DND-41 (cell line): Measurements from ENCODE around the gene MCCC2.

Experiments used
- ATAC-seq: fragments of 200-7000 bp; cut with Tn5 transposase; 3 replicates; pipeline ENCODE4 v1.9.1; 2021; ENCODE audit warnings: low read depth; ENCODE audit not compliant: insufficient read depth
- DNase-seq: peaks from one replicate; pipeline ENCODE4 v3.0.0-alpha.2; 2020
- H2AFZ ChIP-seq: 2 replicates; pipeline ENCODE4 v1.6.0; 2012; ENCODE audit warnings: low read depth, low read length
- H3K27ac ChIP-seq: 2 replicates; pipeline ENCODE4 v1.5.1; 2012; ENCODE audit warnings: low read length, inconsistent platforms
- H3K27me3 ChIP-seq: fragments of 200-600 bp; sonication (generic); 2 replicates; pipeline ENCODE4 v1.6.0; 2012; ENCODE audit warnings: low read length, mild to moderate bottlenecking, inconsistent platforms; ENCODE audit not compliant: insufficient read depth, poor library complexity
- H3K36me3 ChIP-seq: 2 replicates; pipeline ENCODE4 v1.5.1; 2012; ENCODE audit warnings: low read length, inconsistent platforms; ENCODE audit not compliant: insufficient read depth
- H3K4me1 ChIP-seq: 2 replicates; pipeline ENCODE4 v1.5.1; 2012; ENCODE audit warnings: mild to moderate bottlenecking, low read length; ENCODE audit not compliant: insufficient read depth
- H3K4me2 ChIP-seq: 2 replicates; pipeline ENCODE4 v1.6.0; 2012; ENCODE audit warnings: mild to moderate bottlenecking, moderate library complexity, low read length, inconsistent platforms; ENCODE audit not compliant: insufficient read depth
- H3K4me3 ChIP-seq, 2 experiments: fragments of 200-600 bp in 1 of 2; shearing (Covaris generic) in 1 of 2; 2 replicates each; pipeline ENCODE4 v1.5.1; 2012 to 2016; ENCODE audit warnings: inconsistent platforms in 2 of 2, low read length in 2 of 2, mild to moderate bottlenecking in 2 of 2, low read depth in 1 of 2, moderate library complexity in 1 of 2
- H3K79me2 ChIP-seq: 2 replicates; pipeline ENCODE4 v1.6.0; 2012; ENCODE audit warnings: low read length, inconsistent platforms; ENCODE audit not compliant: insufficient read depth
- H3K9ac ChIP-seq: 2 replicates; pipeline ENCODE4 v1.6.0; 2012; ENCODE audit warnings: low read depth, mild to moderate bottlenecking, inconsistent platforms, low read length, moderate library complexity
- H3K9me3 ChIP-seq: 2 replicates; pipeline ENCODE4 v1.5.1; 2012; ENCODE audit warnings: low read length, moderate library complexity, mild to moderate bottlenecking, inconsistent platforms; ENCODE audit not compliant: insufficient read depth, severe bottlenecking
- H4K20me1 ChIP-seq: 2 replicates; pipeline ENCODE4 v1.6.0; 2012; ENCODE audit warnings: low read length; ENCODE audit not compliant: insufficient read depth
- EZH2 ChIP-seq: IDR thresholded peaks from 3 replicates; pipeline ENCODE4 v1.6.1; 2012; ENCODE audit warnings: borderline replicate concordance, low read depth, mild to moderate bottlenecking, moderate library complexity, low read length, inconsistent platforms; ENCODE audit not compliant: severe bottlenecking
- TF ChIP-seq, protein P1 (sequence below): IDR thresholded peaks from 2 replicates; pipeline ENCODE4 v1.5.1; 2012; ENCODE audit warnings: borderline replicate concordance, low read length, moderate library complexity, mild to moderate bottlenecking; ENCODE audit not compliant: poor library complexity, severe bottlenecking; ENCODE audit errors: extremely low read depth

The MCCC2 gene

DNA sequence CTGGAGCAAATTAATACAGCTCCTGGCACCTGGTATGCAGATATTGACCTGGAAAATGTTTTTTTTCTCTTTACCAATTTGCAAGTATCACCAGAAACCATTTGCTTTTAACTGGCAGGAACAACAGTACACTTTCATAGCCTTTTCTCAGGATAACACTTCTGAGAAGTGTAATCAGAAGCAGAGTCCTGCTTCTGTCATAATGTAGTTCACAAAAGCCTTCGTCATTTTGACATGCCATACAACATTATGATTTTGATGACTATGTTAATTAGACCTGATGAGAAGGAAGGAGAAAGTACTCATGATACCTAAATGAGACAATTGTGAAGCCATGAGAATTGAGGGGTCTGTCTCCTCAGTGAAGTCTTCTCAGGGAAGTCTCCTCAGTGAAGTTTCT, 90.8 kb downstream of the MCCC2 start:
- Histone ChIP-seq H2AFZ (no peak overlapping the region), H3K27ac (no peak overlapping the region), H3K4me2 (no peak overlapping the region), H3K79me2 (no peaks in the 10 kb centered on the region), H3K36me3 (no peaks in the 10 kb centered on the region), H3K9ac (no peak overlapping the region), H3K9me3 (no peaks in the 10 kb centered on the region), H4K20me1 (no peaks in the 10 kb centered on the region), H3K4me3 (no peak overlapping the region), H3K4me1 (no peaks in the 10 kb centered on the region), H3K27me3 (peaks cover 17% of the 10 kb centered on the region)
- TF ChIP-seq EZH2 = no peak
- TF ChIP-seq, protein P1, sequence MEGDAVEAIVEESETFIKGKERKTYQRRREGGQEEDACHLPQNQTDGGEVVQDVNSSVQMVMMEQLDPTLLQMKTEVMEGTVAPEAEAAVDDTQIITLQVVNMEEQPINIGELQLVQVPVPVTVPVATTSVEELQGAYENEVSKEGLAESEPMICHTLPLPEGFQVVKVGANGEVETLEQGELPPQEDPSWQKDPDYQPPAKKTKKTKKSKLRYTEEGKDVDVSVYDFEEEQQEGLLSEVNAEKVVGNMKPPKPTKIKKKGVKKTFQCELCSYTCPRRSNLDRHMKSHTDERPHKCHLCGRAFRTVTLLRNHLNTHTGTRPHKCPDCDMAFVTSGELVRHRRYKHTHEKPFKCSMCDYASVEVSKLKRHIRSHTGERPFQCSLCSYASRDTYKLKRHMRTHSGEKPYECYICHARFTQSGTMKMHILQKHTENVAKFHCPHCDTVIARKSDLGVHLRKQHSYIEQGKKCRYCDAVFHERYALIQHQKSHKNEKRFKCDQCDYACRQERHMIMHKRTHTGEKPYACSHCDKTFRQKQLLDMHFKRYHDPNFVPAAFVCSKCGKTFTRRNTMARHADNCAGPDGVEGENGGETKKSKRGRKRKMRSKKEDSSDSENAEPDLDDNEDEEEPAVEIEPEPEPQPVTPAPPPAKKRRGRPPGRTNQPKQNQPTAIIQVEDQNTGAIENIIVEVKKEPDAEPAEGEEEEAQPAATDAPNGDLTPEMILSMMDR = no peak
- no peak for ATAC-seq
- DNase-seq = no peak

DNA sequence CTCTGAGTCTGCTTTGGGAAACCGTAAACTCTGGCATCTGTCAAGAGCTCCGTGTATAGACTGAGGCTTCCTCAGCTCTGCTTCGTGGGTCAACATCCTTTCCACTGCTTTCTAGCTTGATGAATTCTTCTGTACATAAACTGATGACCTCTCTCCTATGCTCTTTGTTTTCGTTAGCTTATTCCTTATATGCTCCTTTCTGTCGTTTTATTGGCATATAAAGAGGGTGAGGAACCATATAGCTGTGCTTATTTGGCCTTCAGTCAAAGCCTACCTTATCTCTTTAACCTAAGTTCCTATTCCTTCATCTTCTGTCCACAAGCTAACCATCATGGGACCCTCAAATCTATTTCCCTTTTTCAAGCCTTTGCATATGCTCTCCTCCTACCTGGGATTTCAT, 92.6 kb downstream of the MCCC2 start:
- Histone ChIP-seq H3K27ac (no peak overlapping the region), H3K9me3 (no peaks in the 10 kb centered on the region), H3K4me2 (no peak overlapping the region), H3K9ac (no peak overlapping the region), H3K4me1 (no peaks in the 10 kb centered on the region), H4K20me1 (no peaks in the 10 kb centered on the region), H2AFZ (no peak overlapping the region), H3K36me3 (no peaks in the 10 kb centered on the region), H3K4me3 (no peak overlapping the region), H3K27me3 (peaks cover 17% of the 10 kb centered on the region), H3K79me2 (no peaks in the 10 kb centered on the region)
- ATAC-seq (no peak), DNase-seq (no peak)
- TF ChIP-seq, protein P1 = no peak
- no peak for TF ChIP-seq EZH2

DNA sequence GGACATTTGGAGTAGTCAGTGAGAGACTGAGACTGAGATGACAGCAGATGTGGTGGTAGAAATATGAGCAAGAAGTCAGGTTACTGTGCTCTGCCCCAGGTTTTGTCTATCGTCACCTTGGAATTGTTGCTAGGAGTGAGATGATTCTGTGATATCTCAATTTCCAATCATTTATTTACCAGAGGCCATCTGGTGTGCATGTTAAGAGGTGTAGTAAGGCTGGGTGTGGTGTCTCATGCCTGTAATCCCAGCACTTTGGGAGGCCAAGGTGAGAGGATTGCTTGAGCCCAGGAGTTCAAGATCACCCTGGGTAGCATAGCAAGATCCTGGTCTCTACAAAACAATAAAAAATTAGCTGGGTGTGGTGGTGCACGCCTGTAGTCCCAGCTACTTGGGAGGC, 93.4 kb downstream of the MCCC2 start:
- no peak overlapping the region for H3K4me3 ChIP-seq
- no peaks in the 10 kb centered on the region for H4K20me1 ChIP-seq
- H3K36me3 ChIP-seq = no peaks in the 10 kb centered on the region
- no peaks in the 10 kb centered on the region for H3K79me2 ChIP-seq
- no peaks in the 10 kb centered on the region for H3K9me3 ChIP-seq
- H2AFZ ChIP-seq = no peak overlapping the region
- ATAC-seq = no peak
- peaks cover 17% of the 10 kb centered on the region for H3K27me3 ChIP-seq
- H3K27ac ChIP-seq = no peak overlapping the region
- H3K4me1 ChIP-seq = no peaks in the 10 kb centered on the region
- no peak overlapping the region for H3K9ac ChIP-seq
- no peak overlapping the region for H3K4me2 ChIP-seq
- TF ChIP-seq EZH2 = no peak
- TF ChIP-seq, protein P1 = no peak
- DNase-seq = no peak

DNA sequence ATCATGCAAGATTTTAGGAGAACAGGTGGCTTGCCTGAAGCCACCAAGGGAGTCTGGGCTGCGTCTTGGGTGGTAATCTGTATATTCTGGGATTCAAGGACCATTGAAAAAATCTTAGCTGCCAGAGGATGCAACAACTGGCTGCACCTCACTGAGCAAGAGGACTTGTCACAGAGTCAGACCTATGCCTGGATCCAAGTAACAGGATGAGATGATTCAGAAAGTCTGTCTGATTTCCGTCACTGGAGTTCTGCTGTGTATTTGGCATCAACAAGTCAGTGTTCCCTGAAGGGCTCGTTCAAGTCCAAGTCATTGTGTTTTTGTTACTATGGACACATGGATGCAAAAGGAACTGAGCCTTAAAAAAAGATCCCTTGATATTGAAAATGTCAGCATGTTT, 94.2 kb downstream of the MCCC2 start:
- Histone ChIP-seq H3K9ac (no peak overlapping the region), H3K27ac (no peak overlapping the region), H3K27me3 (peaks cover 17% of the 10 kb centered on the region), H3K9me3 (no peaks in the 10 kb centered on the region), H3K4me1 (no peaks in the 10 kb centered on the region), H3K79me2 (no peaks in the 10 kb centered on the region), H3K36me3 (no peaks in the 10 kb centered on the region), H2AFZ (no peak overlapping the region), H3K4me2 (no peak overlapping the region), H4K20me1 (no peaks in the 10 kb centered on the region), H3K4me3 (no peak overlapping the region)
- ATAC-seq (no peak), DNase-seq (no peak)
- TF ChIP-seq, protein P1 = no peak
- TF ChIP-seq EZH2 = no peak
